ENCODE results near the gene EBNA1BP2. TPM values are rescaled to one million over a fixed set of nuclear protein-coding genes. Genes with fewer than 3 reads are reported as not detected.
"Not testable (repeated sequence)": the region's sequence is repeated elsewhere in the genome, so short reads cannot be mapped to it uniquely, and the experiment has no call there.

EBNA1BP2 gene
- polyA plus RNA-seq, 3 donors: 32.2 to 69.6 (median 42.6) TPM

DNA sequence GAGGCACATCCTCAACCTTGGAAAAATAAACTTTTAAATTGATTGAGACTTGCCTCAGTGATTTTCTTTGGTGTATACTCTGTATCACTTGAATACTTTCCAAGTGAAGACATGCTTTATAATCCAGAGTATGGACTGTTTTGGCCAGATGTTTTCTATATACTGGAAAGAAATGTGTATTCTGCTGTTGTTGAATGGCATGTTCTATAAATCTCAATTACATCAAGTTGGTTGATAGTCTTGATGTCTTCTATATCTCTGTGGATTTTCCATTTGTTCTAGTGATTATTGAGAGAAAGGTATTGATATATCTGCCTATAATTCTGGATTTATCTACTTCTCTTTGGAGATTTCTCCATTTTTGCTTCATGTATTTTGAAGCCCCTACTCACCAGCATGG lies 37.5 kb downstream of the EBNA1BP2 start:
- H3K27ac ChIP-seq (ENCODE audit: low read depth, low read length): no peak overlapping the region

DNA sequence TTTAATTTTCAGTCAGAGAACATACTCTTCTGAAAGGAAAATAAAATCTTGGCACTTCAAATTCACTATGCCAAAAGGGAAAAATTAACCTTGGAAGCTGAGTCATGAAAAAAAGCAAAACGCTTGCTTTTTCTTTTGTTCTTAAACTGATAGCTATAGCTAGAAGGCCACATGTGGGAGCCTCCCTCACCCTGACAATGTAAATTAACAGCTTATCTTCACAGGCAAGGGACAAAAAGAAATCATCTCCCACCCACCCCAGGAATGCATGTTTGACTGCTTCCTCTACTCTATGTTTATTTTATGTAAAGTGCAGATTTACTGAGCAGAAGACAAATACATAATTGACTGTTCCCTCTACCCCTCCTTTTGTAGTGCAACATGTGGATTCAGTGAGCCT lies 38.0 kb downstream of the EBNA1BP2 start:
- H3K27ac ChIP-seq (ENCODE audit: low read depth, low read length): no peak overlapping the region
- 27 to 43% (median 37%) methylated on average over 1 of the region's 1 CpG for WGBS, 3 donors

DNA sequence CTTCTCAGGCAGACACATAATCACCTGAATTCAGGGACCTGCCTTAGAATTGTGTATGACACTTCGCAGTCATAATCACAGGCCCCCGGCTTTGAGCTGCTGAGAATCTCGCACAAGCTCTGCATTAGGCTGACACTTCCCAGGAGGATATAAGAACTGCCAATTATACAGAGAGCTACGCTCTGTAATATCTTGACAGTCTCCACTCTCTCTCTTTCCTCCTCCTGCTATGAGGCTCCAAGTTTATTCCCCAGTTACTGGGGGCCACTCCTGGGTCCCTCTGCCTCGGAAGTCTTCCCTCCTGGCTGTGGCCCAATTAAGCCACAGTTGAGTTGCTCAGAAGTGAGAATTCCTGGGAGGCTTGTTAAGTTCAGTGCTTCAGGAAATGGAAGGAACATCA lies 42.7 kb downstream of the EBNA1BP2 start:
- H3K27ac ChIP-seq (ENCODE audit: low read depth, low read length): no peak overlapping the region
- WGBS, 3 donors: 66 to 72% (median 70%) methylated on average over 5 of the region's 5 CpGs

GRCh38 chr1:43128816-43129215 lies 43.3 kb downstream of the EBNA1BP2 start:
- WGBS, 3 donors: 81 to 85% (median 85%) methylated on average over 3 of the region's 3 CpGs
- H3K27ac ChIP-seq (ENCODE audit: low read depth, low read length): no peak overlapping the region

DNA sequence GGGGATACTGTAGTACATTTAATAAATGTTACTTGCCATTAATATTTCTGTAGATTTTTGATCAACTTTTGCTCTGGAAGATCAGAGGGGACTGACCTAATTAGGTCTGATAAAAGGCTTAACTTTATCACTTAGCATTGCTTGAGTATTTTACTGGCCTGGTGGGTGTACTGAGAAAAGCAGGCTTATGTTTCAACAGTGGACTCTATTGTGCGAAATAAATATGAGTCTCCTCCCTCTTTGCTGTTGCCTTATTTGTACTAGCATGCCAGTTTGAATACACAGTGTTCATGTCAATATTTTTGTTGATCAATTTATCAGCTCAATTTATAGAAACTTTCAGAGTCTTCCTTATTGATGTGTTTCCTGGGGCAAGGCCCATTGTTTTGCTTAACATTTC lies 49.1 kb downstream of the EBNA1BP2 start:
- H3K27ac ChIP-seq (ENCODE audit: low read depth, low read length): no peak overlapping the region
- 82 to 91% (median 90%) methylated on average over 1 of the region's 1 CpG for WGBS, 3 donors

- H3K27ac ChIP-seq (ENCODE audit: low read depth, low read length): no peak overlapping the region
- WGBS, 3 donors: 80 to 91% (median 89%) methylated on average over 8 of the region's 8 CpGs
Observed at GRCh38 chr1:43121256-43121900, 50.7 kb downstream of the EBNA1BP2 start.

DNA sequence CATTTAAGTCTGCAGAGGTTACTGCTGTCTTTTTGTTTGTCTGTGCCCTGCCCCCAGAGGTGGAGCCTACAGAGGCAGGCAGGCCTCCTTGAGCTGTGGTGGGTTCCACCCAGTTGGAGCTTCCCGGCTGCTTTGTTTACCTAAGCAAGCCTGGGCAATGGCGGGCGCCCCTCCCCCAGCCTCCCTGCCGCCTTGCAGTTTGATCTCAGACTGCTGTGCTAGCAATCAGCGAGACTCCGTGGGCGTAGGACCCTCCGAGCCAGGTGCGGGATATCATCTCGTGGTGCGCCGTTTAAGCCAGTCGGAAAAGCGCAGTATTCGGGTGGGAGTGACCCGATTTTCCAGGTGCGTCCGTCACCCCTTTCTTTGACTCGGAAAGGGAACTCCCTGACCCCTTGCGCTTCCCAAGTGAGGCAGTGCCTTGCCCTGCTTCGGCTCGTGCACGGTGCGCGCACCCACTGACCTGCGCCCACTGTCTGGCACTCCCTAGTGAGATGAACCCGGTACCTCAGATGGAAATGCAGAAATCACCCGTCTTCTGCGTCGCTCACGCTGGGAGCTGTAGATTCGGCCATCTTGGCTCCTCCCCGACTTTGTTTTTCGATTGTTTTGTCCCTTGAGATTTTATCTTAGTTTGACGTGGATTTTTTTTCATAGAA lies 52.0 kb downstream of the EBNA1BP2 start:
- WGBS, 3 donors: 68 to 81% (median 77%) methylated on average over 22 to 32 of the region's 35 CpGs
- H3K27ac ChIP-seq (ENCODE audit: low read depth, low read length): not testable (repeated sequence)

Other genes with a start within 250 kb of the EBNA1BP2 start
- gene SLC2A1, start 213.4 kb downstream of the EBNA1BP2 start, polyA plus RNA-seq: 10 to 100 TPM in 1 of 3 donors, 1 to 10 TPM in 2; 4.4 to 25.4 (median 6.6) TPM
- gene CFAP57, start within 50 bp of the EBNA1BP2 start, polyA plus RNA-seq: under 1 TPM; 0.07 to 0.11 (median 0.07) TPM
- 10 to 100 TPM in 1 of 3 donors, 1 to 10 TPM in 1, not detected in 1; 2.5 to 45.3 TPM for gene TMEM125, start 97.7 kb upstream of the EBNA1BP2 start, polyA plus RNA-seq
- 10 to 100 TPM in 1 of 3 donors, 1 to 10 TPM in 1, under 1 TPM in 1; 0.22 to 14.5 (median 2.8) TPM for gene C1orf210, start 113.3 kb upstream of the EBNA1BP2 start, polyA plus RNA-seq
- 10 to 100 TPM; 10.2 to 56.7 (median 55.3) TPM for gene TIE1, start 128.7 kb upstream of the EBNA1BP2 start, polyA plus RNA-seq
- gene MPL, start 165.5 kb upstream of the EBNA1BP2 start, polyA plus RNA-seq: under 1 TPM in 2 of 3 donors, not detected in 1; 0.07 to 0.08 TPM
- gene CDC20, start 186.7 kb upstream of the EBNA1BP2 start, polyA plus RNA-seq: 1 to 10 TPM in 1 of 3 donors, under 1 TPM in 2; 0.55 to 1.5 (median 0.89) TPM
- gene ELOVL1, start 195.7 kb upstream of the EBNA1BP2 start, polyA plus RNA-seq: 100 to 1,000 TPM in 1 of 3 donors, 10 to 100 TPM in 2; 53.1 to 132 (median 61.7) TPM
- 10 to 100 TPM; 20.5 to 33.4 (median 28.6) TPM for gene MED8, start 217.5 kb upstream of the EBNA1BP2 start, polyA plus RNA-seq
- 10 to 100 TPM in 2 of 3 donors, 1 to 10 TPM in 1; 8.9 to 24.1 (median 15.1) TPM for gene SZT2, start 217.6 kb upstream of the EBNA1BP2 start, polyA plus RNA-seq